GM12872 (cell line): Measurements from ENCODE around the gene COG6.

Experiments used
- CTCF ChIP-seq: IDR thresholded peaks from 3 replicates; pipeline ENCODE4 v1.5.1; 2011; ENCODE audit warnings: low read depth, mild to moderate bottlenecking, low read length, moderate library complexity; ENCODE audit not compliant: insufficient read depth

COG6 gene

GRCh38 chr13:39656325-39656677 lies 839 bp downstream of the COG6 start:
- TF ChIP-seq CTCF = no peak

- no peak for TF ChIP-seq CTCF
These were observed 8.0 kb downstream of the COG6 start for GRCh38 chr13:39663508-39663907.

GRCh38 chr13:39663958-39664357 lies 8.5 kb downstream of the COG6 start:
- TF ChIP-seq CTCF = no peak

GRCh38 chr13:39665763-39666162 lies 10.3 kb downstream of the COG6 start:
- no peak for TF ChIP-seq CTCF

GRCh38 chr13:39670445-39670844 lies 15.0 kb downstream of the COG6 start:
- TF ChIP-seq CTCF = no peak

GRCh38 chr13:39672378-39673132 lies 17.1 kb downstream of the COG6 start:
- no peak for TF ChIP-seq CTCF

GRCh38 chr13:39675904-39676303 lies 20.4 kb downstream of the COG6 start:
- TF ChIP-seq CTCF = no peak
